Measurements from ENCODE around the gene CTNNA1.

CTNNA1 gene

GRCh38 chr5:138900281-138900965 lies 147.2 kb downstream of the CTNNA1 start:
- DNase-seq (ENCODE audit: extremely low spot score): no peak
- POLR2A ChIA-PET: no interaction called here
- no peak for TF ChIP-seq CTCF (IDR thresholded peaks at IDR 0.05; ENCODE audit: control extremely low read depth, extremely low read depth, low read depth, missing control alignments)
- CTCF ChIA-PET: no interaction called here

- CTCF ChIA-PET: interaction anchor here (0.9 to 1.3 kb wide), 2 partner anchors 10 to 15 kb away, joined by 3 read pairs; no protein-coding TSS in a partner anchor
- POLR2A ChIA-PET: no interaction called here
- DNase-seq (ENCODE audit: extremely low spot score): no peak
- no peak for TF ChIP-seq CTCF (IDR thresholded peaks at IDR 0.05; ENCODE audit: control extremely low read depth, extremely low read depth, low read depth, missing control alignments)
These were observed 148.5 kb downstream of the CTNNA1 start for GRCh38 chr5:138901716-138902115.

- no peak for DNase-seq (ENCODE audit: extremely low spot score)
- no peak for TF ChIP-seq CTCF (IDR thresholded peaks at IDR 0.05; ENCODE audit: control extremely low read depth, extremely low read depth, low read depth, missing control alignments)
- ChIA-PET POLR2A (no interaction called here), CTCF (interaction anchor here (1.0 kb wide), 1 partner anchor 77 kb away, joined by 3 read pairs; no protein-coding TSS in a partner anchor)
These were observed 150.0 kb downstream of the CTNNA1 start for GRCh38 chr5:138903130-138903775.

- ChIA-PET POLR2A (no interaction called here), CTCF (interaction anchor here (1.1 kb wide), 2 partner anchors 37 to 51 kb away, joined by 3 read pairs; no protein-coding TSS in a partner anchor)
- no peak for TF ChIP-seq CTCF (IDR thresholded peaks at IDR 0.05; ENCODE audit: control extremely low read depth, extremely low read depth, low read depth, missing control alignments)
- DNase-seq (ENCODE audit: extremely low spot score): no peak
These were observed 152.3 kb downstream of the CTNNA1 start for GRCh38 chr5:138905541-138905940.

- TF ChIP-seq CTCF (IDR thresholded peaks at IDR 0.05; ENCODE audit: control extremely low read depth, extremely low read depth, low read depth, missing control alignments): no peak
- no peak for DNase-seq (ENCODE audit: extremely low spot score)
- ChIA-PET POLR2A (no interaction called here), CTCF (no interaction called here)
These were observed 156.5 kb downstream of the CTNNA1 start for GRCh38 chr5:138909734-138910133.

GRCh38 chr5:138910546-138911185 lies 157.4 kb downstream of the CTNNA1 start:
- no peak for DNase-seq (ENCODE audit: extremely low spot score)
- POLR2A ChIA-PET: no interaction called here

More at GRCh38 chr5:138910546-138911185, 157.4 kb downstream of the CTNNA1 start:
- CTCF ChIA-PET: no interaction called here
- no peak for TF ChIP-seq CTCF (IDR thresholded peaks at IDR 0.05; ENCODE audit: control extremely low read depth, extremely low read depth, low read depth, missing control alignments)

Data from GM10248 (cell line).